ENCODE data around the gene TMEM87A.

TMEM87A gene

DNA sequence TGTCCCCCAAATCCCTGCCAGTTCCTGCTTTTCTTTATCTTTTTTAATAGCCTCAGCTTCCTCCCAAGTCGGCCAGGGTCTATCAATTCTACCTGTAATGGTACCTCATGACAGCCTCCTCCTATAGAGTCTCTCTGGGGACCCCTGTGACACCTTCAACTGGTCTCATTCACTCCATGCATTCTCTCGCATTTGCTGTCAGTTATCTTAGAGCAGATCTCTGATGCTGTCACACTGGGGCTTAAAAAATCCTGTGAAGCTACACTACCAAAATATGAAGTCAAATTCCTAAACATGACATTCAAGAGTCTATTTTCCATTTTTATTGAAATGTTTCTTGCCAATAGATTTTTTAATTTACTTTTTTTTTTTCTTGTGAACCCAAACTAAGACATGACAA is 70.6 kb downstream of the TMEM87A start:
- DNase-seq, result no peak

- no peak for DNase-seq
These were observed 71.4 kb downstream of the TMEM87A start for GRCh38 chr15:42201801-42202200.

GRCh38 chr15:42199126-42199525 is 74.1 kb downstream of the TMEM87A start:
- no peak for DNase-seq

GRCh38 chr15:42198516-42198915 is 74.7 kb downstream of the TMEM87A start:
- no peak for DNase-seq

GRCh38 chr15:42194513-42194912 is 78.7 kb downstream of the TMEM87A start:
- DNase-seq, result peak; percentile 2

DNA sequence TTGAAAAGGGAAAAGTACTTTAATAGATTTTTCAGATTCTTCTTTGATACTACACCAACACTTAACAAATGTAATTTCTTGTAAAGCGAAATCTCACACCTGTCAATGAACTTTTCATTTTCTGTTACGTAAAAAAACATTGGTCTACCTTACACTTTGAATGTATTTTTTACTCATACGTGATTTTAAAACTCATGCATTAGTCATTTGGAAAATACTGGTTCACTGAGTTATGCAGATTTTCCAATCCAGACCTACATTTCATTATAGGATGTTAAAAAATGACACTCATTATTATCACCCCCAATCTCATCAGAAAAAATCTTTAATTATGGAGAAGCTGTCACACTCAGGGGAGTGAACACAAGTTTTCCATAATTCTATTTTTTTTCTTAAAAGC is 79.8 kb downstream of the TMEM87A start:
- no peak for DNase-seq

- DNase-seq, result no peak
These were observed 81.5 kb downstream of the TMEM87A start for GRCh38 chr15:42191610-42192346.

GRCh38 chr15:42190370-42190769 is 82.9 kb downstream of the TMEM87A start:
- no peak for DNase-seq

- DNase-seq, result no peak
These were observed 87.4 kb downstream of the TMEM87A start for GRCh38 chr15:42185801-42186200.

DNA sequence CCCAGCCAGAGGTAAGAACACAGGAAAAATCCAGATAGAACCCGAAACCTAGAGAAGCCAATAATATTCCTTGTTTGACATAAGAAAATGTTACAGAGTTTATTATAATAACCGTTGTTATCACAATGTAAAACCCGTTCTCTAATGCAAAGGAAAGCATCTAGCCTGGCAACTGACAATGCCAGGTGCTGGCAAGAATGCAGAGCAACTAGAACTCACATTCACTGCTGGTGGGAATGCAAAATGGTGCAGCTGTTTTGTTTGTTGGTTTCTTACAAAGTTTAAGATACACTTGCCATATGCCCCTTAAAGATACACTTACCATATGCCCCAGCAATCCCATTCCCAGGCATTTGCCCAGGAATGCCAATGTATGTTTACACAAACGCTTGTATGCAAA is 88.5 kb downstream of the TMEM87A start:
- no peak for DNase-seq

DNA sequence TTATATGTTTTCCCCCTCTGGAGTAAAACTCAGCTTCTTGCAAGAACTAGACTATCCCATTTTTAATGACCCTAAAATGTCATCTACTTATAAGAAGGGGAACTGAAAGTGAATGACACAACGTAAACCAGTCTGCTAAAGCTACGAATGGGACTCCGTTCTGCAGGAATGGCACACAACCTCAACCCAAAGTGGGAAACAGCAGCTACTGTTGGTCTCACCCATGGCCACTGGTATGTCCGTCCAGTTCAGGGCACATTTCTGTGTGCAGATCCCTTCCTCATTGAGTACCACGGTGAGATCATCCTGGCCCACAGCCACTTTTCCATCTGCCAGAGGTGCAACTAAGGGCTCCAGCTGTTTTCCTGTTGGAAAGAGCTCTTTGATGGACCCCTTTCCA is 88.9 kb downstream of the TMEM87A start:
- DNase-seq, result no peak

DNA sequence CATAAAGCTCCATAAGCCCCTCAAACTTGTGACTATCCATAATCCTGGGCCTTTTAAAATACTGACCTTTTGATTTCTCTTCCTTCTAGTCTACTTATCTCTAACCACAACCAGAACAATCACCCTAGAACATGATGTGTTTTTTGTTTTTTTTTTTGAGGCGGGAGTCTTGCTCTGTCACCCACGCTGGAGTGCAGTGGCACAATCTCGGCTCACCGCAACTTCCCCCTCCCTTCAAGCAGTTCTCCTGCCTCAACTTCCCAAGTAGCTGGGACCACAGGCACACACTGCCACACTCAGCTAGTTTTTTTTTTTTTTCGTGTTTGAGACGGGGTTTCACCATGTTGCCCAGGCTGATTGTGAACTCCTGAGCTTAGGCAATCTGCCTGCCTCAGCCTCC is 90.3 kb downstream of the TMEM87A start:
- no peak for DNase-seq

DNA sequence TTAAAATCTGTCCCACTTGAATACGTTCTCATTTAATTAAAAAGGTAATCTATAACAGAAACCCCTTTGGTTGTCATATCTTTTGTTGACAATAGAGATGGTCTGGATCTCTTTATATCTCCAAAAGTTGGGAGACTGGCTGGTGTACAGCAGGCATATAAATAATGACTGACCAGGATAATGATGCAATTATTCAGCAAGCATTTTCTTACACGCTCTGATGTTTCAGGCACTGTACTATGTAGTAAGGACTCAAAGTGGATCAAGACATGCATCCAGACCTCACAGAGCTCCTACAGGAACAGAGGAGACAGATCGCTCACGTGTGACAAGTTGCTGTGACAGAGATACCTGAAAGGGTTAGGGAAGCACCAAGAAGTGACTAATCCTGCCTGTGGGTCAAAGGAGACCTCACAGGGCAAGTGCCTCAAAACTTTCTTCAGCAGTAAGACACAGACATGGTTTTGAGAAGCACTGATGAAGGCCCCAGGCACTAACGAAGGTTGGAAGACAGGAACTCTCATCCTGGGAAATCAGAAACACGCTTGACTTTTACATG is 90.8 kb downstream of the TMEM87A start:
- DNase-seq, result no peak

GRCh38 chr15:42178056-42178455 is 95.2 kb downstream of the TMEM87A start:
- DNase-seq, result no peak

DNA sequence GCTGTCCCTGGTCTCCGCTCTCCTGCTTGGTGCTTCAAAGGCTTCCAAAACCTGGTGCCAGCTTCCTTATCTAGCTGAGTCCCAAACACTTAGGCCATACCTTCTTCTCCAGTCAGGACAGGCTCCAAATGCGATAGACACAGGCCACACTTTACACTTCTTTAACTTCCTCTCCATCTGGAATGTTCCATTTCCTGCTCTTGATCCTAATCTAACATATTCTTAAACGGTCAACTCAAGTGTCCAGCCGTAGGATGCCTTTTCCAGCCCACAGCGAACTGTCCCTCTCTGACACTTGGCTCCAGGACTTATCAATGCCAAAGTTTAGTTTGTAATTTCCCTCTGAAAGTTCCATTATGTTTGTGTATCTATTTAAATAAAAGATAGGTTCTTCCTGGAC is 97.6 kb downstream of the TMEM87A start:
- no peak for DNase-seq

DNA sequence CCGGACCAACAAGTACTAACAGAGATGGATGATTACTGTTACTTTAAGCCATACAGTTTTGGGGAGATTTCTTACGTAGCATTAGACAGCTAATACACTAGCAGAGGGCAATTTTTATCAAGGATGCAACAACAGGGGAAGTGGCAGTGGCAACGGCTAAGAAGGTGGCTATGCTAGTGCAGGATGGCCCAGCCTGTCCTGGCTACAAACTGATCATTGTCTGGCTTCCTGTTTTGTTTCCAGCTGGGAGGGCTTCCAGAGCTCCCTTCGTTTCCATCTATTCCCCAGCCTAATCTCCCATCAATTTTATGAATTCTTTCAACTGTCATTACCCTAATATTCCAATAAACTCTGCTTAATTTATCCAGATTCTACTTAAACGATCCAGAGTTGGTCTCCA is 100.8 kb downstream of the TMEM87A start:
- DNase-seq, result no peak

DNA sequence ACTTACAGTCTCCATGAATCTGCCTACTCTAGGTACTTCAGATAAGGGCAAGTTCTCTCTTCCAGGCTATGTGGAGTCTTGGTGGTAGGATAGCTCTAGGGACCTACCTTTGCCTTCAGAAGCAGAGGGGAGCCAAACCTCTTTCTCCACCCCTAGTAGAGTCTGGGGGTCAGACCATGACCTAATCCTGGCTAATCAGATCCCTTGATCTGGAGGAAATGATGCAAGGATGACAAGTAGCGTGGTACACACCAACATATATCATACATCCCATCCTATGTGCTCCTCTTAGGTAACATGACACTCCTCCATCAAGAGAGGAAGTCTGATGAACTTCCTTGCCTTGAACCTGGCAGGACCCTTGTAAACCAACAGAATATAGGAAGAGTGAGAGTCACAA is 101.4 kb downstream of the TMEM87A start:
- DNase-seq, result no peak

DNA sequence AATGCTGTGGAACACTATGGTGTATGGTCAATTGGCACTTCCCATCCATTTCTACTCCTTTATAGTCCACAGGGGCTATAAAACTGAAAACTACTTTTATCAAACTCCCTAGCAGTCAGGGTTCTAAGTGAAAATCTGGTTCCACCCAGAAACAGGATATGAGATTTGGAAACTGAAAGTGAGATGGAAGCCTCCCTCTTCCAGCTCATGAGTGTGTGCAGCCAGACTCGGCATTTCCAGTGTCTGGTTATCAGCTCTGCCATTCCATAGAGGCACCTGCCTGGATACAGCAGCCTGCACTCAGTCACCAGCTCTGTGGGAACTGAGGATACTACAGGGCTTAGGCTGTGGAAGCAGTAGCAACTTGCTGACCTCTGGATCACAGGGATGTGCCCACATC is 102.1 kb downstream of the TMEM87A start:
- DNase-seq, result no peak

GRCh38 chr15:42166225-42166940 is 106.8 kb downstream of the TMEM87A start:
- DNase-seq, result no peak

GRCh38 chr15:42165106-42165505 is 108.1 kb downstream of the TMEM87A start:
- DNase-seq, result no peak

GRCh38 chr15:42163947-42164550 is 109.2 kb downstream of the TMEM87A start:
- DNase-seq, result no peak

DNA sequence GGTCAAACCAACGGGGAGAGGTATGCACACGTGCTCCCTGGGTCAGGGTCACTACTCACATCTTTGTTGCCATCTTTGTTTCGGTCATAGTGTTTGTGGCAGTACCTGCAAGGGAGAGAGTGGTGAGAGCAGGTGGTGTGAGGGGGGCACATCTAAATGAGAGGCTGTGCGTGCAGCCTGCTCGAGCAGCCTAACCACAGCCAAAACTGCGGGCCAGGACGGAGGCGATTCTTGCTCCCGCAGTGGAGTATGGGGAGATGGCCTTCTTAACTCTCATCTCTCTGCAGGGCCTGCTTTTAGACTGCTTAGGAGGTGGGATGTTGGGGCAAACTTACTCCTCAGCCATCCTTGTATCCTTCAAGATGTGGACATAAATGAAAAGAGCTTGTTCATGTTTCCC is 109.9 kb downstream of the TMEM87A start:
- DNase-seq, result no peak
